Cardiac fibroblast (primary cell): ENCODE measurements around the gene NAALADL2.
"Not testable (repeated sequence)": the region's sequence is repeated elsewhere in the genome, so short reads cannot be mapped to it uniquely, and the experiment has no call there.

ENCODE experiments used
- DNase-seq, 2 donors: peaks; one replicate each; pipeline versions ENCODE4 v3.0.0 to v3.0.0-alpha.2; 2010; ENCODE audit warnings: low read depth in 2 of 2
- H3K4me3 ChIP-seq, 2 donors: replicated peaks in 1 of 2; 1 replicate in 1 of 2; 2 replicates in 1 of 2; pipeline ENCODE4 v1.5.1; 2011; ENCODE audit warnings: low read depth in 2 of 2, low read length in 2 of 2, mild to moderate bottlenecking in 2 of 2, moderate library complexity in 1 of 2
- TF ChIP-seq, protein P1 (sequence below): IDR thresholded peaks from one replicate; pipeline ENCODE4 v1.5.1; 2011; ENCODE audit warnings: low read depth, mild to moderate bottlenecking, low read length, inconsistent platforms

The NAALADL2 gene

DNA sequence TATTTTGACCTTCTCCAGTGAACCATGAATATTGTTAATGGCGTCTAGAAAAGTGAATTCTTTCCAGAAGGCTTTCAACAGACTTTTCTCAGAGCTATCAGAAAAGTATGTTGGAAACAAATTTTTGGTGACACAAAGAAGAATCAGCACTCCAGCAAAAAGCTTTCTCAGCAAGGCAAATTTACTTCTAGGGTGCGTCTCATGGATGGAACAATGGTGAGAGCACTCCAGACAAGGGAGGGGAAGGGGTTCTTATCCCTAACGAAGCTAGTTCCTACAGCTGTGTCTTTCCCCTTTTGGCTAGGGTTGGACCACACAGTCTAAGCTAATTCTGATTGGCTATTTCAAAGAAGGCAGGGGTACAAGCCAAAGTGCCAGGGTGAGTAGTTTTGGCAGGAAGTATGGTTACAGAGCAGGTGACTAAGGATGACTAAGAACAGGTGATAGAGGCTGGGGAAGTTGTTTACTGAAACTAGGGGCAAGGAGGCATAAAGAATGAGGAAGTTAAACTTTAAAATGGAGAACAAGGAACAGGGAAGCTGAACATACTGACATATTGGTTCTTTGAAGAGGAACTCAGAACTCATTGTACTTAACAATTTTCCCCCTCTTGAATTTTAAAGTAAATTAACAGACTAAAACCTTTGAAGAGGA lies 959.8 kb downstream of the NAALADL2 start:
- H3K4me3 ChIP-seq = no peak overlapping the region
- TF ChIP-seq, protein P1, sequence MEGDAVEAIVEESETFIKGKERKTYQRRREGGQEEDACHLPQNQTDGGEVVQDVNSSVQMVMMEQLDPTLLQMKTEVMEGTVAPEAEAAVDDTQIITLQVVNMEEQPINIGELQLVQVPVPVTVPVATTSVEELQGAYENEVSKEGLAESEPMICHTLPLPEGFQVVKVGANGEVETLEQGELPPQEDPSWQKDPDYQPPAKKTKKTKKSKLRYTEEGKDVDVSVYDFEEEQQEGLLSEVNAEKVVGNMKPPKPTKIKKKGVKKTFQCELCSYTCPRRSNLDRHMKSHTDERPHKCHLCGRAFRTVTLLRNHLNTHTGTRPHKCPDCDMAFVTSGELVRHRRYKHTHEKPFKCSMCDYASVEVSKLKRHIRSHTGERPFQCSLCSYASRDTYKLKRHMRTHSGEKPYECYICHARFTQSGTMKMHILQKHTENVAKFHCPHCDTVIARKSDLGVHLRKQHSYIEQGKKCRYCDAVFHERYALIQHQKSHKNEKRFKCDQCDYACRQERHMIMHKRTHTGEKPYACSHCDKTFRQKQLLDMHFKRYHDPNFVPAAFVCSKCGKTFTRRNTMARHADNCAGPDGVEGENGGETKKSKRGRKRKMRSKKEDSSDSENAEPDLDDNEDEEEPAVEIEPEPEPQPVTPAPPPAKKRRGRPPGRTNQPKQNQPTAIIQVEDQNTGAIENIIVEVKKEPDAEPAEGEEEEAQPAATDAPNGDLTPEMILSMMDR = no peak
- DNase-seq = no peak

DNA sequence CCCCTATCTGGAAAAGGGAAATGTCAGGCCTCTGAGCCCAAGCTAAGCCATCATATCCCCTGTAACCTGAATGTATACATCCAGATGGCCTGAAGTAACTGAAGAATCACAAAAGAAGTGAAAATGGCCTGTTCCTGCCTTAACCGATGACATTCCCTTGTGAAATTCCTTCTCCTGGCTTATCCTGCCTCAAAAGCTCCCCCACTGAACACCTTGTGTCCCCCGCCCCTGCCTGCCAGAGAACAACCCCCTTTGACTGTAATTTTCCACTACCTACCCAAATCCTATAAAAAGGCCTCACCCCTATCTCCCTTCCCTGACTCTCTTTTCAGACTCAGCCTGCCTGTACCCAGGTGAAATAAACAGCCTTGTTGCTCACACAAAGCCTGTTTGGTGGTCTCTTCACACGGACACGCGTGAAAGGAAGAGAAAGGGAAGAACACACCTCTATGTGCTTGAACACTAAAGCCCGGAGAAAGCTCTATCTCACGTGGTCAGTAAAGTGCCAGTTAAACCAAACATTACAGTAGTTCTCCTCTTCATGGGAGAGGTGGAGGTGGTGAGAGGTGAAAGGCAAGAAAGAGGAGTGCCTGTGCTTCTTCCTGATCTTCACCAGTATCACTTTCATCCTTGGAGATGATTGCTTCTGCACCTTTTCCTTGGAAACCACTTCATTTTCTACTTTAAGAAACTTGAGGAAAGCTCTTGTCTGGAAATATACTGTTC lies 963.8 kb downstream of the NAALADL2 start:
- not testable (repeated sequence) for H3K4me3 ChIP-seq, DNase-seq

- DNase-seq, H3K4me3 ChIP-seq: not testable (repeated sequence)
Observed at GRCh38 chr3:175825016-175825580, 966.0 kb downstream of the NAALADL2 start.

DNA sequence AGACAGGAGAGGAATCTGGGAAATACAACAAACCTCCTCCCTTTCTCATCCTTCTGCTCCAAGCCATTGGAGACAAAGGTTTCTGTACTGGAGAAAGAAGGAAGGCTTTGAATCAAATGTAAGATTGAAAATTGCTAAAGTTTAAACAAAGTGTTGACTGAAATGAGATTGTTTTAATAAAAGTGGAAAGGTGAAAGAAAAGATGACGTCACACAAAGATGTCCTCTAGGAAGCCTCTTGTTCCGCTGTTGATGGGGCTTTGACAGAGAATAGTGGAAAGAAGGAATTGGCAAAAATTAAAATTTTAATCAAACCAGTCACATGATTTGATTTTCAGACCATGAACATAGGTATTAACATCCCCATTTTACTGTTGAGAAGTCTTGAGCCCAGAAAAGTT lies 967.6 kb downstream of the NAALADL2 start:
- TF ChIP-seq, protein P1 = no peak
- no peak overlapping the region for H3K4me3 ChIP-seq
- DNase-seq = no peak

DNA sequence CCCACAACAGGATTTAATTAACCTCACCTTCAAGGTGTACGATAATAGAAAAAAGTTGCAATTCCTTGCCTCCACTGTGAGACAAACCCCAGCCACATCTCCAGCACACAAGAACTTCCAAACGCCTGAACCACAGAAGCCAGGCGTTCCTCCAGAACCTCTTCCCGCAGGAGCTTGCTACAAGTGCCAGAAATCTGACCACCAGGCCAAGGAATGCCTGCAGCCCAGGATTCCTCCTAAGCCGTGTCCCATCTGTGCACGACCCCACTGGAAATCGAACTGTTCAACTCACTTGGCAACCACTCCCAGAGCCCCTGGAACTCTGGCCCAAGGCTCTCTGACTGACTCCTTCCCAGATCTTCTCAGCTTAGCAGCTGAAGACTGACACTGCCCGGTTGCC lies 970.7 kb downstream of the NAALADL2 start:
- DNase-seq, H3K4me3 ChIP-seq: not testable (repeated sequence)

GRCh38 chr3:175835763-175836162 lies 976.6 kb downstream of the NAALADL2 start:
- H3K4me3 ChIP-seq, DNase-seq: not testable (repeated sequence)

GRCh38 chr3:175836617-175837016 lies 977.5 kb downstream of the NAALADL2 start:
- no peak overlapping the region for H3K4me3 ChIP-seq
- DNase-seq = no peak
- TF ChIP-seq, protein P1 = no peak

GRCh38 chr3:175837962-175838361 lies 978.8 kb downstream of the NAALADL2 start:
- no peak for DNase-seq
- TF ChIP-seq, protein P1 = no peak
- H3K4me3 ChIP-seq = no peak overlapping the region

- H3K4me3 ChIP-seq = no peak overlapping the region
- DNase-seq = no peak
- TF ChIP-seq, protein P1 = no peak
Observed at GRCh38 chr3:175839366-175840005, 980.4 kb downstream of the NAALADL2 start.
